ENCODE data around the gene BMAL1.
"Not testable (repeated sequence)": the region's sequence is repeated elsewhere in the genome, so short reads cannot be mapped to it uniquely, and the experiment has no call there.

The BMAL1 gene

DNA sequence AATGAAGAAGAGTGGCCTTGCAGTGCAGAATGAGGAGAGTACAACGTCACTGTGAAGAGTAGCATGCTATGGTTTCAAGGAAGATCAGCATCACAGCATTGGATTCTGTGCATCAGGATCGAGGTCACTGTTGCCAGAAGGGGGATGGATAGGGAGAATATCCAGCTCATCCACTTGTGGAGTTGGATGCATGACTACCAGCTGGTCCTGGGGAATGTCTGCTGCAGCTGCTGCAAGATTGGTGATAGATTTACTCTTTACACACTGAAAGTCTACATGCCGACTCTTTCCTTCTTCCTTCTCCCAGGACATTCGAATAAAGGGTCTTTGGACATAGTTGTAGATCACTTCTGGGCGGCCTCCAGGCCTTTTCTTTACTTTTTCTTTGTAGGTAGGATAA is 111.2 kb downstream of the BMAL1 start:
- no peak for DNase-seq

DNA sequence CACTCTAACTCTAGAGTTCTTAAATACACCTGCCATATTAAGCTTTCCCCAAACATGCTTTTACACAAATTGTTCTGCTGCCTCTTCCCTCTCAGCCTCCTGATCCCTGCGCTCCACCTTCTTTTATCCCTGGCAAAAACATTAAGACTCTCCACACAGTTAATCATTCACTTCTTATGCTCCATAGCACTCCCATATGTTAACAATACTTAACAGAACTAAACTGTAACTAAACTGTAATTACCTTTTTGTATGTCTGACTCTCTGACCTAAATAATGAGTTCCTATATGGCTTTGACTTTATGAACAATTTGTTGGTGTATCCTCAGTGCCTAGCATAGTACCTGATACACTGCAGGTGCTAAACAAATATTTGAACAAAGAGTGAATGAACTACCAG is 113.6 kb downstream of the BMAL1 start:
- no peak for DNase-seq

DNA sequence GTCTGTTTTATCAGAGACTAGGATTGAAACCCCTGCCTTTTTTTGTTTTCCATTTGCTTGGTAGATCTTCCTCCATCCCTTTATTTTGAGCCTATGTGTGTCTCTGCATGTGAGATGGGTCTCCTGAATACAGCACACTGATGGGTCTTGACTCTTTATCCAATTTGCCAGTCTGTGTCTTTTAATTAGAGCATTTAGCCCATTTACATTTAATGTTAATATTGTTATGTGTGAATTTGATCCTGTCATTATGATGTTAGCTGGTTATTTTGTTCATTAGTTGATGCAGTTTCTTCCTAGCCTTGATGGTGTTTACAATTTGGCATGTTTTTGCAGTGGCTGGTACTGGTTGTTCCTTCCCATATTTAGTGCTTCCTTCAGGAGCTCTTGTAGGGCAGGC is 120.7 kb downstream of the BMAL1 start:
- DNase-seq, result not testable (repeated sequence)

- no peak for DNase-seq
Measured at GRCh38 chr11:13405220-13405619, 127.6 kb downstream of the BMAL1 start.

DNA sequence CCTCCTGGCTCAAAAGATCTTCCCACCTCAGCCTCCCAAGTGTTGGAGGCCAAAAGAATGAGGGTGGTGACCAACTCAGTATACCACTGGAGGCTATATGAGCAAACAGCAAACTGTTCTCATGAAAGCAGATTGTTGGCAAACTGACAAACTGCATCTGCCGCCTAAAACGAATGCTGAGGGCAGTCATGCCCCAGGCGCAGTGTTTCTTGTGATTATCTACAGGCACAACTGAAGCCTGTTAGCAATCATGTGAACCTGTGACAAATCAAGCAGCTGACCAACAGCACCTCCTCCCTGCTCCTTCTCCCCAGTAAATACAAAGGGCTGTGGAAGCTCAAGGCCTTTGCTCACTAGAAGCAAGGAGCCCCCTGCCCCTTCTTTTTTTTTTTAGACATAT is 137.6 kb downstream of the BMAL1 start:
- DNase-seq, result no peak

- DNase-seq, result no peak
Measured at GRCh38 chr11:13421561-13421960, 144.0 kb downstream of the BMAL1 start.

DNA sequence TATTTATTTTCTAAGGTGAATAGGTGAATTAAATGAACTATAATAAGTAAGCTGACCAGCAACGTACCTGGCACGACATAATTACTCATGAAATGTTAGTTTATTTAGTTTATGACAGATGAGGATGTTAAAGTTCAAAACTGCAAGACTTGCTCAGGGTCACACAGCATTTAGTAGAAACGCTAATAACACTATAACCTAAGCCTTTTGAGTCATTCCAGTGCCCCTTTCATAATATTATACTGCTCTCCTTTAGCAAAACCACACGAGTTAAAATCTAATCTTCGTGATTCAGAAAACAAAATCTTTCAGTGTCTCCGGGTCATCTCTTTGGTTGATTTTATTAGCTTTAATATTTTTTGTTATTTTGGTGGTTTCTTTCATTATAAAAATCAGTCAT is 145.8 kb downstream of the BMAL1 start:
- no peak for DNase-seq

GRCh38 chr11:13427440-13427839 is 149.8 kb downstream of the BMAL1 start:
- DNase-seq, result no peak

GRCh38 chr11:13429288-13429687 is 151.7 kb downstream of the BMAL1 start:
- no peak for DNase-seq

GRCh38 chr11:13429836-13430235 is 152.2 kb downstream of the BMAL1 start:
- DNase-seq, result no peak

- no peak for DNase-seq
Measured at GRCh38 chr11:13433437-13433836, 155.8 kb downstream of the BMAL1 start.

GRCh38 chr11:13434247-13435205 is 156.9 kb downstream of the BMAL1 start:
- no peak for DNase-seq

DNA sequence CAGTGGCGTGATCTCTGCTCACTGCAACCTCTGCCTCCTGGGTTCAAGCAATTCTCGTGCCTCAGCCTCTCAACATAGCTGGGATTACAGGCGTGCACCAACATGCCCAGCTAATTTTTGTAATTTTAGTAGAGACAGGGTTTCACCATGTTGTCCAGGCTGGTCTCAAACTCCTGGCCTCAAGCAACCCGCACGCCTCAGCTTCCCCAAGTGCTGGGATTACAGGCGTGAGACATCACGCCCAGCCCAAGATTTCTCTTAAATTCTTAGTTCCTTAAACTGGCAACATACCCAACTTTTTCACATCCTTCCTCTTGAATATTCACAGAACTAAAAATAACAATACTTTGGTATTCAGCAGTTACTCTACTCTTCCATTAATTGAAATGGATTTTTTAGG is 159.2 kb downstream of the BMAL1 start:
- DNase-seq, result not testable (repeated sequence)
